MM.1S (cell line): ENCODE data around the gene SEMA3C.

Source experiments
- DNase-seq: peaks from one replicate; pipeline ENCODE4 v3.0.0-alpha.2; 2015
- H2AFZ ChIP-seq: fragments of 300-600 bp; sonication (generic); 2 replicates; pipeline ENCODE4 v1.6.0; 2016; ENCODE audit warnings: antibody characterized with exemption, low read length
- H3F3A ChIP-seq: fragments of 300-600 bp; sonication (generic); 2 replicates; pipeline ENCODE4 v1.6.1; 2016; ENCODE audit warnings: mild to moderate bottlenecking, antibody characterized with exemption, low read length, moderate library complexity, mixed read lengths; ENCODE audit not compliant: insufficient read depth
- H3K27ac ChIP-seq: fragments of 300-600 bp; sonication (generic); 2 replicates; pipeline ENCODE4 v1.5.1; 2016; ENCODE audit warnings: mild to moderate bottlenecking, low read length
- H3K27me3 ChIP-seq: fragments of 300-600 bp; sonication (generic); replicated peaks from 2 replicates; pipeline ENCODE4 v1.6.0; 2016; ENCODE audit warnings: low read length; ENCODE audit not compliant: insufficient read depth
- H3K36me3 ChIP-seq: fragments of 300-600 bp; sonication (generic); replicated peaks from 2 replicates; pipeline ENCODE4 v1.6.1; 2016; ENCODE audit warnings: mild to moderate bottlenecking, low read length, mixed read lengths; ENCODE audit not compliant: insufficient read depth
- H3K4me1 ChIP-seq: fragments of 300-600 bp; sonication (generic); 2 replicates; pipeline ENCODE4 v1.6.1; 2016; ENCODE audit warnings: low read length, mixed read lengths
- H3K4me2 ChIP-seq: fragments of 300-600 bp; sonication (generic); 2 replicates; pipeline ENCODE4 v1.6.0; 2016; ENCODE audit warnings: low read depth, low read length
- H3K4me3 ChIP-seq: fragments of 300-600 bp; sonication (generic); 2 replicates; pipeline ENCODE4 v1.5.1; 2016; ENCODE audit warnings: low read length, mixed read lengths
- H3K79me2 ChIP-seq: fragments of 300-600 bp; sonication (generic); 2 replicates; pipeline ENCODE4 v1.6.1; 2016; ENCODE audit warnings: mixed run types, low read length, mixed read lengths
- H3K9ac ChIP-seq: fragments of 300-600 bp; sonication (generic); 2 replicates; pipeline ENCODE4 v1.6.1; 2016; ENCODE audit warnings: low read length, mixed read lengths
- H3K9me2 ChIP-seq: fragments of 300-600 bp; sonication (generic); replicated peaks from 2 replicates; pipeline ENCODE4 v1.6.1; 2016; ENCODE audit warnings: mild to moderate bottlenecking, low read length, mixed read lengths; ENCODE audit not compliant: insufficient read depth
- H3K9me3 ChIP-seq: fragments of 300-600 bp; sonication (generic); replicated peaks from 2 replicates; pipeline ENCODE4 v1.6.1; 2016; ENCODE audit warnings: mild to moderate bottlenecking, low read length, mixed read lengths; ENCODE audit not compliant: insufficient read depth
- H4K20me1 ChIP-seq: fragments of 300-600 bp; sonication (generic); 2 replicates; pipeline ENCODE4 v1.6.1; 2016; ENCODE audit warnings: mild to moderate bottlenecking, low read length, moderate library complexity, mixed read lengths; ENCODE audit not compliant: insufficient read depth
- CTCF ChIP-seq: fragments of 300-600 bp; sonication (generic); IDR thresholded peaks from 2 replicates; pipeline ENCODE4 v1.5.1; 2016; ENCODE audit warnings: antibody characterized with exemption, low read length, mixed read lengths
- EZH2 ChIP-seq: fragments of 300-600 bp; sonication (generic); optimal IDR thresholded peaks from 2 replicates; pipeline ENCODE3; 2017; ENCODE audit warnings: low read depth, mild to moderate bottlenecking, antibody characterized with exemption, low read length, mixed read lengths
- EZH2phosphoT487 ChIP-seq: fragments of 300-600 bp; sonication (generic); IDR thresholded peaks from 2 replicates; pipeline ENCODE4 v1.6.1; 2018; ENCODE audit warnings: antibody characterized with exemption, low read length

Gene SEMA3C

GRCh38 chr7:80719261-80719660 is 199.6 kb downstream of the SEMA3C start:
- no peak overlapping the region for H3K4me2 ChIP-seq

GRCh38 chr7:80711531-80711930 is 207.3 kb downstream of the SEMA3C start:
- Histone ChIP-seq H3K79me2 (no peaks in the 10 kb centered on the region), H3K9me3 (no peaks in the 10 kb centered on the region), H3K27ac (no peak overlapping the region), H3K4me3 (no peak overlapping the region), H3K9me2 (no peaks in the 10 kb centered on the region), H3K36me3 (no peaks in the 10 kb centered on the region), H4K20me1 (no peaks in the 10 kb centered on the region), H3K4me2 (no peak overlapping the region), H3K9ac (no peak overlapping the region), H3K27me3 (no peaks in the 10 kb centered on the region), H2AFZ (no peak overlapping the region), H3F3A (no peaks in the 10 kb centered on the region), H3K4me1 (no peaks in the 10 kb centered on the region)
- TF ChIP-seq EZH2 (no peak), EZH2phosphoT487 (no peak), CTCF (no peak)
- no peak for DNase-seq

More at GRCh38 chr7:80719261-80719660, 199.6 kb downstream of the SEMA3C start:
- TF ChIP-seq EZH2phosphoT487 (no peak), EZH2 (no peak), CTCF (no peak)
- Histone ChIP-seq H3K4me3 (no peak overlapping the region), H3F3A (no peaks in the 10 kb centered on the region), H3K27me3 (no peaks in the 10 kb centered on the region), H3K9ac (no peak overlapping the region), H3K36me3 (no peaks in the 10 kb centered on the region), H3K79me2 (no peaks in the 10 kb centered on the region), H3K4me1 (no peaks in the 10 kb centered on the region), H3K9me2 (no peaks in the 10 kb centered on the region), H3K27ac (no peak overlapping the region), H3K9me3 (no peaks in the 10 kb centered on the region), H2AFZ (no peak overlapping the region), H4K20me1 (no peaks in the 10 kb centered on the region)
- DNase-seq: no peak

GRCh38 chr7:80708123-80708522 is 210.7 kb downstream of the SEMA3C start:
- Histone ChIP-seq H3K27me3 (no peaks in the 10 kb centered on the region), H3K79me2 (no peaks in the 10 kb centered on the region), H3K4me1 (no peaks in the 10 kb centered on the region), H3K27ac (no peak overlapping the region), H3K9me2 (no peaks in the 10 kb centered on the region), H2AFZ (no peak overlapping the region), H3K36me3 (no peaks in the 10 kb centered on the region), H4K20me1 (no peaks in the 10 kb centered on the region), H3K9me3 (no peaks in the 10 kb centered on the region), H3F3A (no peaks in the 10 kb centered on the region), H3K4me3 (no peak overlapping the region), H3K9ac (no peak overlapping the region), H3K4me2 (no peak overlapping the region)
- TF ChIP-seq EZH2phosphoT487: no peak
- DNase-seq: no peak

- Histone ChIP-seq H3K27me3 (no peaks in the 10 kb centered on the region), H3K79me2 (no peaks in the 10 kb centered on the region), H3K4me2 (no peak overlapping the region), H3F3A (no peaks in the 10 kb centered on the region), H3K9me2 (no peaks in the 10 kb centered on the region), H3K27ac (no peak overlapping the region), H3K4me3 (no peak overlapping the region), H3K36me3 (no peaks in the 10 kb centered on the region), H4K20me1 (no peaks in the 10 kb centered on the region), H3K4me1 (no peaks in the 10 kb centered on the region), H3K9me3 (no peaks in the 10 kb centered on the region), H3K9ac (no peak overlapping the region), H2AFZ (no peak overlapping the region)
- DNase-seq: no peak
- TF ChIP-seq CTCF: no peak
- TF ChIP-seq EZH2: no peak
- TF ChIP-seq EZH2phosphoT487: no peak
These were observed 211.5 kb downstream of the SEMA3C start for GRCh38 chr7:80707318-80707717.
